Measurements from ENCODE around the gene ZNF841. TPM values are rescaled to one million over a fixed set of nuclear protein-coding genes. Genes with fewer than 3 reads are reported as not detected.

ZNF841 gene
- total and polyA plus RNA-seq, 9 of the 15 experiments (the other 6 are each of a cell fraction or from before 2014, with no cell fraction given) = 3.1 to 17.1 (median 11.0) TPM

GRCh38 chr19:52048555-52049501 is 46.7 kb downstream of the ZNF841 start, which contains the start of gene ZNF432 (continued):
- no peak for TF ChIP-seq THRB (CRISPR knock-in tag; conservative IDR thresholded peaks at IDR 0.05)
- 0 out of 4 replicates have a peak, but pooled peaks of 1 of the 2 experiments have one; percentile 20 for TF ChIP-seq FOXK2 (conservative IDR thresholded peaks at IDR 0.05 in 1 of 2, IDR thresholded peaks at IDR 0.05 in 1 of 2; ENCODE audit: low read depth in 2 of 2)
- no peak for TF ChIP-seq ZKSCAN8 (CRISPR knock-in tag; IDR thresholded peaks at IDR 0.05)
- TF ChIP-seq ZNF408 (CRISPR knock-in tag; IDR thresholded peaks at IDR 0.05; ENCODE audit: low read depth) = no peak
- peak; percentile 87 for TF ChIP-seq TCF7L2 (IDR thresholded peaks at IDR 0.05; ENCODE audit: low read depth, low read length)
- no peak for TF ChIP-seq NCOA1 (IDR thresholded peaks at IDR 0.05; ENCODE audit: low read depth)
- TF ChIP-seq MITF (IDR thresholded peaks at IDR 0.05) = no peak
- no peak for TF ChIP-seq ZBTB8A (IDR thresholded peaks at IDR 0.05; ENCODE audit: partially characterized antibody)
- TF ChIP-seq U2AF1 (optimal IDR thresholded peaks at IDR 0.05; ENCODE audit: low read depth, low read length) = no peak
- TF ChIP-seq TBP (optimal IDR thresholded peaks at IDR 0.05; ENCODE audit: low read depth, low read length) = peak; percentile 83
- no peak for TF ChIP-seq MTA2 (IDR thresholded peaks at IDR 0.05; ENCODE audit: low read depth)
- TF ChIP-seq FIP1L1 (IDR thresholded peaks at IDR 0.05; ENCODE audit: low read depth, low read length, poor library complexity, severe bottlenecking) = no peak
- TF ChIP-seq ZKSCAN1 (IDR thresholded peaks at IDR 0.05; ENCODE audit: low read depth, low read length) = peak; percentile 56; the same call in 1 of the 2 replicates
- no peak for TF ChIP-seq RBM15 (IDR thresholded peaks at IDR 0.05; ENCODE audit: insufficient read depth, low read length)
- TF ChIP-seq EHMT2 (IDR thresholded peaks at IDR 0.05) = peak; percentile 38; the same call in 1 of the 2 replicates
- TF ChIP-seq ZBTB11 (CRISPR knock-in tag; IDR thresholded peaks at IDR 0.05) = peak in 1 of 3 experiments; percentile 80; a peak in 2 of 6 replicates
- TF ChIP-seq NELFE (IDR thresholded peaks at IDR 0.05; ENCODE audit: insufficient read depth, insufficient read length) = no peak
- peak; percentile 79 for TF ChIP-seq POLR2A (conservative IDR thresholded peaks at IDR 0.05)
